GM19043 (cell line): ENCODE results near the gene SNCB.

Source experiments
- ATAC-seq: cut with Tn5 transposase; IDR thresholded peaks from one replicate; pipeline ENCODE4 v1.9.1; 2021; ENCODE audit warnings: low read depth; ENCODE audit not compliant: unreplicated experiment

Gene SNCB

DNA sequence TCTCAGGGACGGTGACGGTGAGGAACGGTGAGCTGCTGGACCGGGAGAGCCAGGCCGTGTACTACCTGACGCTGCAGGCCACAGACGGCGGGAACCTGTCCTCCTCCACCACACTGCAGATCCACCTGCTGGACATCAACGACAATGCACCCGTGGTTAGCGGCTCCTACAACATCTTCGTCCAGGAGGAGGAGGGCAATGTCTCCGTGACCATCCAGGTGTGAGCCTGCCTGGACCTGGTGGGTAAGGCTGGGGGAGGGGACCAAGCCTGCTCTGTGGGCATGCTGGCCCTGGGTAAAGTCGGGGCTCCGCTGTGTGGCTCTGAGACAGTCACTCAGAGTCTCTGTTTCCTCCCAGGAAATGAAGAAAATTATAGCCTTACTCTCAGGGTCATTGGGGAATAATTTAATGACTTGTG, 51.9 kb downstream of the SNCB start:
- no peak for ATAC-seq

GRCh38 chr5:176577312-176578176, 52.8 kb downstream of the SNCB start:
- no peak for ATAC-seq

- no peak for ATAC-seq
These were observed 54.6 kb downstream of the SNCB start for GRCh38 chr5:176575488-176576422.

- ATAC-seq: no peak
These were observed 55.3 kb downstream of the SNCB start for GRCh38 chr5:176575066-176575465.

DNA sequence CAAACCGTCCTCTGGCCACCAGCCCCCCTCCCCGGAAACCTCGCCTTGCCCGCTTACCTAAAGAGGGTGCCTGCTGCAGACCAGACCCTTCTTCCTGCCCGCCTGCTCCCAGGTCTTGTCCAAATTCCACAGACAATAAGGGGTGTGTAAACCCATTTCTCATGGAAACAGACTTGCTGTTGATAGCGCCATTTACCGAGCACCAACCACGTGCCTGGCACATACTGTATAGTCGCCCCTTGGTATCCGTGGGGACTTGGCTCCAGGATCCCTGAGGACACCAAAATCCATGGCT, 56.1 kb downstream of the SNCB start:
- no peak for ATAC-seq

- ATAC-seq: no peak
These were observed 56.6 kb downstream of the SNCB start for GRCh38 chr5:176573564-176574296.
